HG03469 (cell line): ENCODE results near the gene KLRD1.
"Not testable (repeated sequence)": the region's sequence is repeated elsewhere in the genome, so short reads cannot be mapped to it uniquely, and the experiment has no call there.

Experiments
- ATAC-seq: cut with Tn5 transposase; IDR thresholded peaks from one replicate; pipeline ENCODE4 v1.9.1; 2021; ENCODE audit warnings: mild to moderate bottlenecking, moderate library complexity, moderate number of reproducible peaks; ENCODE audit not compliant: unreplicated experiment

Gene KLRD1

GRCh38 chr12:10368206-10369171 lies 60.8 kb downstream of the KLRD1 start:
- ATAC-seq = no peak

- ATAC-seq = no peak
These were observed 62.1 kb downstream of the KLRD1 start for GRCh38 chr12:10369557-10370415.

GRCh38 chr12:10371893-10372535 lies 64.3 kb downstream of the KLRD1 start:
- ATAC-seq = not testable (repeated sequence)

GRCh38 chr12:10372559-10372958 lies 64.9 kb downstream of the KLRD1 start:
- no peak for ATAC-seq

GRCh38 chr12:10374624-10375018 lies 67.0 kb downstream of the KLRD1 start:
- no peak for ATAC-seq

- not testable (repeated sequence) for ATAC-seq
These were observed 71.1 kb downstream of the KLRD1 start for GRCh38 chr12:10378737-10379136.
